GM12872 (cell line): ENCODE data around the gene PTPRQ.

Experiments
- TF ChIP-seq, protein P1 (sequence below): IDR thresholded peaks from 3 replicates; pipeline ENCODE4 v1.5.1; 2011; ENCODE audit warnings: low read depth, mild to moderate bottlenecking, low read length, moderate library complexity; ENCODE audit not compliant: insufficient read depth

PTPRQ gene

DNA sequence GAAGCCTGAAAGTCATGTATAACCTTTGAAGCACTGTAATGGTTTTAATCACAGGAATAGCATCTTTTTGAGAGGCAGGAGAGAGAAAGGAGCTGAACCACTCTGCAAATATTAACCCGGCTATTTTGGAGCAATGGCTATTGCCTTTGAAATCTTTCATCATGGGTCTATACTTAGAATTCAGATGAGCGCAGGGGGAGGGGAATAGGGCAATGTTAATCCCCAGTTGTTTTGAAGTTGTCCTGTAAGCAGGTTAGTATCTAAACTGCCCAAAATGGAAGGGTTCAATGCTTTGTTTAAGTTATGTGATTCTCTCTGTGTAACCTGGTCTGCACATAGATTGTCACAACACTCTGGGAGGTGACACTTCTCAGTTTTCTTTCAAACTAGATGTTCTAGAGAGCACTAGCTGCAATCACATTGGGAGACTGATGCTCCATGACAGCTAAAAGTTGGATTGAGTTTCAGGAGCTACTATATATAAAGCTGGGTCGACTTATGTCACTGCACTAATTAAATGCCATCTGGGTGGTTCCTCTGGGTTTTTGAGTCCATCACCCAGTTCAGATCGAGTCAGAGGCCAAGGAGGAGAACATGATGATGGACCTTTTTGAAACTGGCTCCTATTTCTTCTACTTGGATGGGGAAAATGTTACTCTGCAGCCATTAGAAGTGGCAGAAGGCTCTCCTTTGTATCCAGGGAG, 263.2 kb downstream of the PTPRQ start, which contains the start of gene MYF6:
TSS of gene MYF6 (plus strand) at position 509 of the 704 bp plus-strand sequence. CDS start at position 595, 86 bp downstream.
- TF ChIP-seq, protein P1, sequence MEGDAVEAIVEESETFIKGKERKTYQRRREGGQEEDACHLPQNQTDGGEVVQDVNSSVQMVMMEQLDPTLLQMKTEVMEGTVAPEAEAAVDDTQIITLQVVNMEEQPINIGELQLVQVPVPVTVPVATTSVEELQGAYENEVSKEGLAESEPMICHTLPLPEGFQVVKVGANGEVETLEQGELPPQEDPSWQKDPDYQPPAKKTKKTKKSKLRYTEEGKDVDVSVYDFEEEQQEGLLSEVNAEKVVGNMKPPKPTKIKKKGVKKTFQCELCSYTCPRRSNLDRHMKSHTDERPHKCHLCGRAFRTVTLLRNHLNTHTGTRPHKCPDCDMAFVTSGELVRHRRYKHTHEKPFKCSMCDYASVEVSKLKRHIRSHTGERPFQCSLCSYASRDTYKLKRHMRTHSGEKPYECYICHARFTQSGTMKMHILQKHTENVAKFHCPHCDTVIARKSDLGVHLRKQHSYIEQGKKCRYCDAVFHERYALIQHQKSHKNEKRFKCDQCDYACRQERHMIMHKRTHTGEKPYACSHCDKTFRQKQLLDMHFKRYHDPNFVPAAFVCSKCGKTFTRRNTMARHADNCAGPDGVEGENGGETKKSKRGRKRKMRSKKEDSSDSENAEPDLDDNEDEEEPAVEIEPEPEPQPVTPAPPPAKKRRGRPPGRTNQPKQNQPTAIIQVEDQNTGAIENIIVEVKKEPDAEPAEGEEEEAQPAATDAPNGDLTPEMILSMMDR: no peak

DNA sequence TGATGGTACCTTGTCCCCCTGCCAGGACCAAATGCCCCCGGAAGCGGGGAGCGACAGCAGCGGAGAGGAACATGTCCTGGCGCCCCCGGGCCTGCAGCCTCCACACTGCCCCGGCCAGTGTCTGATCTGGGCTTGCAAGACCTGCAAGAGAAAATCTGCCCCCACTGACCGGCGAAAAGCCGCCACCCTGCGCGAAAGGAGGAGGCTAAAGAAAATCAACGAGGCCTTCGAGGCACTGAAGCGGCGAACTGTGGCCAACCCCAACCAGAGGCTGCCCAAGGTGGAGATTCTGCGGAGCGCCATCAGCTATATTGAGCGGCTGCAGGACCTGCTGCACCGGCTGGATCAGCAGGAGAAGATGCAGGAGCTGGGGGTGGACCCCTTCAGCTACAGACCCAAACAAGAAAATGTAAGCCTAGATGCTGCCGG, 263.8 kb downstream of the PTPRQ start:
- TF ChIP-seq, protein P1: no peak

DNA sequence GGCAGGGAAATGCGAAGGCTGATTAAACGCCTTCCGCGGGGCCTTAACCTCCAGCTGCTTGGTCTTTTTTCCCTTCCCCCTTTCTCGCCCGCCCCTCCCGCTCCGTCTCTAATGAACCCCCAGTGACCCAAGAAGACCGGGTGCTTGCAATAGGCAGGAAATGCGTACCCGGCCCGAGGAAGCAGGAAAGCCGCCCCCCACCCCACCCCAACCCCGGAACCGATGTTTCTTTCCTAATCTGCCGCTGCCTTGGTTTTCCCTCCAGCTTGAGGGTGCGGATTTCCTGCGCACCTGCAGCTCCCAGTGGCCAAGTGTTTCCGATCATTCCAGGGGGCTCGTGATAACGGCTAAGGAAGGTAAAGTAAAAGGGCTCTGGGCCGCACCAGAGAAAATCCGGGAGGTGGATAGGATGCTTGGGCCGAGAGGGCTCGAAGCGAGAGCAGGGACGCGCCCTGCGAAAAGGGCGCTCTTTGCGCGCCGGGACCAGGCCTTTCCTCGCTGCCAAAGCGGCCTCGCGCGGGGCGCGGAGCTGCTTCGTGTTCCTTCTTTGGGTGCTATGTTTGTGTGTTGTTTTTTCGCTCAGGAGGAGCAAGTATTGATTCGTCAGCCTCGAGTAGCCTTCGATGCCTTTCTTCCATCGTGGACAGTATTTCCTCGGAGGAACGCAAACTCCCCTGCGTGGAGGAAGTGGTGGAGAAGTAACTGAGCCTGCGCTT, 264.4 kb downstream of the PTPRQ start:
- TF ChIP-seq, protein P1: no peak

DNA sequence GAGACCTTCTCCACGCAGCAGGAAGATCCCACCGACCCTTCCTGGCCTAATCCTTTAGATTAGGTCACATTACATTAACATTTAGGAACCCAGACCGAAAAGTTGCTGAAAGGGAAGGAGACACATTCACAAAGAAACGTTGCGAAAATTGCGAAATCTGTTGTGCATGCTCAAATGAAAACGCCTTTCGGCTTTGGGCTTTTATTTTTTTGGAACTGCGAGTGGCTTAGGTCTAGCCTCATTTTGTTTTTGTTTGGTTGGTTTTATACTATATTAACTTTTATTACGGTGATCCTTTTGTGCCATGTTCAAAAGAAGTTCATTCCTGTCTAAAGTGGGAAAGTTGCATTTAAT, 264.9 kb downstream of the PTPRQ start:
- TF ChIP-seq, protein P1: no peak

DNA sequence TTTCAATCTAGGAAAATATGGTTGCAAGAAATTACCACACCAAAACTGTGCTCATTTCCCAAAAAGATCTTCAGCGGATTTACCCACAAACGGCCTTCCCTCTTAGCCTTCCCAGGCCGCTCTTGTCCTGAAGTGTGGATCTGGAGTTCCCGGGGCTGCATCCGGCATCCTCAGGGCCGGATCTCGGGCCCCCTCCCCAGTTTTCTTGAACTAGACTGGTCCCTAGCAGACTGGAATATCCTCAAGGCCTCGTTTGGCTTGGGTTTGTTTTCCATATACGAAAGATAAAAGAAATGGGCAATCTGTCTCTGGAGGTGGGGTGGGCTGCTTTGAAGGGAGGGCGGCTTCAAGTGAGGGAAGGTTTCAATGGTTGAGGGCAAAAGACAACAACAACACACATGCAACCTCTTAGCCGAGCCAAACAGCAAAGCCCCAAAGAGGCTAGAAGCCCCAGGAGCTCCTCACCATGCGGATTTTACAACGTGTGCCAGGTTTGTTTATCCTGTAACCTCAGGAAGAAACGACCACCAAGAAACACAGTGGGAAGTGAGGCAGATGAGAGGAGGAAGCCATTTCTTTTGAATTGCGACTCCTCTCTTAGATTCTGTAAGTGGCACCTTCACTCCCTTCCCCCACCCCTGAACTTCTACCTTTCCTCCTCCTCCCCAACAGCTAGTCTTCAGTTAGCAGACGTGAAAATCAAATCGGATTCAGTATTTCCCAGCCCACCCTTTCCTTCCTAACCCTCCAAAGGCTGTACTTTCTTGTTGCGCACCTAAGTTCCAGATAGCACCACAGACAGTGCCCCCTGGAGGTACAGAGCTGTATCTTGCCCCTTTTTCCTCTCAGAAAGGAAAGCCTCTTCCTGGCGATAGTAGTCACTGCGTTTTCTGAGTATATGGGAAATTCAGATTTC, 266.0 kb downstream of the PTPRQ start:
- TF ChIP-seq, protein P1: peak; percentile 66

DNA sequence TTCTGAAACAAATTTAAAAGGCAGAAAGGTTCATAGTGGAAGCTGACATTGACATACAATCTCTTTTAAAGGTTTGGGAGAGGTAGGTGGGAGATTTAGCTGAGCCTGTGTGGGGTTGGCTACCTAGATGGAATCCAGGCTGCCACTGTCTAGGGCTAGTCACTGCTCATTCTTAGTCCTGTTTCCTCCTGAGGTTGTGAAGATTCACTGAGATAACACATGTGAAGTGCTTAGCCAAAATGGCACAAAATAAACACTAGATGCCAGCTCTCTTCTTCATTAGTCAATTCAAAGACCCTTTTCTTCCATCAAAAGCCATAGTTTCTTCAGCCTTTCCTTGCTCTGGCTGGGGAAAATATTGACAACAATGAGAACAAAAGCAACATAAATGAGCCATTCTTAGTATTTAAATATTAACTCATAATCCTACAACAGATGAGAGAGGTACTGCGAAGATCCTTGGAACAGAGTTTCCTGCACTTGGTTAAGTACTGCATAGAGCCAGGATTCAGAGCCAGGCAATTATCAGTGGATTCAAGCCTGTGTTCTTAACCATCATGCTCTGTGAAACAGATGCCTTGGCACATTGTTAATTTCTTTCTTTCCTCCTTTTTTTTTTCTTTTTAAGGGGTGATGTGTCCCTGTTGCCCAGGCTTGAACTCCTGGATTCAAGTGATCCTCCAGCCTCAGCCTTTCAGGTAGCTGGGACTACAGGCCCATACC, 266.9 kb downstream of the PTPRQ start:
- TF ChIP-seq, protein P1: no peak

DNA sequence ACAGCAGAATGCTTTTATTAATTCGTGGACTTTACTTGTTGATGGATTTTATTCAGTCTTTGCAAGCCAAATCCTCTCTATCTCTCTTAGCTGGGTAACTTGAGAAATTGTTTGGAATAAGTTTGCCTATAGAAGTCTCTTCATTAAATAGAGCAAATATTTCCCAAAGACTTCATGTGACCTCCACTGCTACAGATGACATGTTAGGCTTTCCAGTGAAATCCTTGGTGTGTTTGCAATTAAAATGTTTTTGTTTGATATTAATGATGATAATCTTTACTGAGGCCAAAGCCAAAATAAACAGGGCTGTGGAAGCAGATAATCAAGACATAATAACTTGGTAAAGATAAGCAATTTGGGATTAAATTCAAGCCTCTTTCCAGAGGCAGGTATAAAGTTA, 267.8 kb downstream of the PTPRQ start:
- TF ChIP-seq, protein P1: no peak
